ENCODE measurements around the gene NTRK2. TPM values are rescaled to one million over a fixed set of nuclear protein-coding genes. Genes with fewer than 3 reads are reported as not detected.

Gene NTRK2
- total RNA-seq, 1 experiment from 2014 or later: not detected

GRCh38 chr9:84754461-84754860 is 84.9 kb downstream of the NTRK2 start (continued):
- no peak for TF ChIP-seq CTCF (IDR thresholded peaks at IDR 0.05 in 2 of 3, conservative IDR thresholded peaks at IDR 0.05 in 1 of 3; ENCODE audit: borderline replicate concordance in 1 of 3, insufficient read depth in 1 of 3, low read depth in 2 of 3, low read length in 2 of 3)
- no peak for TF ChIP-seq CBX3 (IDR thresholded peaks at IDR 0.05; ENCODE audit: low read depth)

GRCh38 chr9:84754881-84755280 is 85.4 kb downstream of the NTRK2 start:
- H3K4me1 ChIP-seq (ENCODE audit: control insufficient read depth in 1 of 2, insufficient read depth in 2 of 2, low read length in 2 of 2): no peaks in the 10 kb centered on the region
- CTCF ChIA-PET: no interaction called here
- ATAC-seq (no peak), DNase-seq (ENCODE audit: low read depth, low spot score) (no peak)
- POLR2A ChIA-PET: no interaction called here
- no peak overlapping the region for H3K4me3 ChIP-seq (replicated peaks in 1 of 2; ENCODE audit: low read depth in 1 of 2, low read length in 2 of 2)
- no peak overlapping the region for H2AFZ ChIP-seq (ENCODE audit: low read depth, low read length, poor library complexity, severe bottlenecking)
- no peaks in the 10 kb centered on the region for H3K36me3 ChIP-seq (ENCODE audit: control insufficient read depth in 1 of 2, insufficient read depth in 2 of 2, low read length in 2 of 2)
- RAD21 ChIA-PET (ENCODE audit: low non-redundant PET in 1 of 2, low total read pairs in 2 of 2, uncharacterized antibody in 2 of 2, unreplicated experiment in 2 of 2): no interaction called here
- H4K20me1 ChIP-seq (ENCODE audit: insufficient read depth): no peaks in the 10 kb centered on the region
- no peak overlapping the region for H3K9ac ChIP-seq (ENCODE audit: low read length)
- no TSS peak for BruUV-seq (replicated peaks)
- no peaks in the 10 kb centered on the region for H3K79me2 ChIP-seq (ENCODE audit: insufficient read depth, low read length)
- H3K4me2 ChIP-seq (ENCODE audit: low read length): no peak overlapping the region
- H3K9me3 ChIP-seq (ENCODE audit: control insufficient read depth in 1 of 2, insufficient read depth in 1 of 2, low read depth in 1 of 2, low read length in 2 of 2): no peaks in the 10 kb centered on the region
- intact Hi-C loops (cut with micrococcal nuclease): no loop called here
- H3K9me2 ChIP-seq (ENCODE audit: insufficient read depth): no peaks in the 10 kb centered on the region
- H3K27ac ChIP-seq (ENCODE audit: low read depth, low read length): no peak overlapping the region
- peaks cover 24% of the 10 kb centered on the region; the same call in 1 of the 2 replicates for H3K27me3 ChIP-seq (ENCODE audit: insufficient read depth, low read length)
- TF ChIP-seq REST (IDR thresholded peaks at IDR 0.05; ENCODE audit: low read depth): no peak
- TF ChIP-seq FOSL1 (IDR thresholded peaks at IDR 0.05; ENCODE audit: low read depth): no peak
- no peak for TF ChIP-seq CEBPB (IDR thresholded peaks at IDR 0.05; ENCODE audit: low read depth)
- TF ChIP-seq SIN3A (IDR thresholded peaks at IDR 0.05; ENCODE audit: low read depth): no peak
- TF ChIP-seq ATF3 (IDR thresholded peaks at IDR 0.05): no peak
- TF ChIP-seq EZH2phosphoT487 (IDR thresholded peaks at IDR 0.05; ENCODE audit: borderline replicate concordance): no peak
- no peak for TF ChIP-seq ELF1 (IDR thresholded peaks at IDR 0.05; ENCODE audit: borderline replicate concordance, low read depth)
- TF ChIP-seq MAX (IDR thresholded peaks at IDR 0.05): no peak
- no peak for TF ChIP-seq CTCF (IDR thresholded peaks at IDR 0.05 in 2 of 3, conservative IDR thresholded peaks at IDR 0.05 in 1 of 3; ENCODE audit: borderline replicate concordance in 1 of 3, insufficient read depth in 1 of 3, low read depth in 2 of 3, low read length in 2 of 3)
- no peak for TF ChIP-seq POLR2A (IDR thresholded peaks at IDR 0.05; ENCODE audit: borderline replicate concordance, extremely low read depth, insufficient read depth, insufficient read length)
- TF ChIP-seq SP1 (IDR thresholded peaks at IDR 0.05; ENCODE audit: low read depth): no peak
- TF ChIP-seq RAD21 (IDR thresholded peaks at IDR 0.05; ENCODE audit: low read depth): no peak
- no peak for TF ChIP-seq JUND (IDR thresholded peaks at IDR 0.05)
- TF ChIP-seq ZNF274 (IDR thresholded peaks at IDR 0.05; ENCODE audit: low read depth, low read length): no peak
- no peak for TF ChIP-seq ZBTB33 (IDR thresholded peaks at IDR 0.05; ENCODE audit: extremely low read depth, insufficient replicate concordance, low read length)

Data from HCT116 (cell line).